SH-SY5Y (cell line): ENCODE measurements around the gene GPC5.

Source experiments
- GATA2 ChIP-seq: IDR thresholded peaks from 2 replicates; pipeline ENCODE4 v1.6.1; 2011; ENCODE audit warnings: mild to moderate bottlenecking, low read depth, low read length
- GATA3 ChIP-seq: IDR thresholded peaks from 2 replicates; pipeline ENCODE4 v1.6.1; 2011; ENCODE audit warnings: low read depth, mild to moderate bottlenecking, low read length, moderate library complexity

DNA sequence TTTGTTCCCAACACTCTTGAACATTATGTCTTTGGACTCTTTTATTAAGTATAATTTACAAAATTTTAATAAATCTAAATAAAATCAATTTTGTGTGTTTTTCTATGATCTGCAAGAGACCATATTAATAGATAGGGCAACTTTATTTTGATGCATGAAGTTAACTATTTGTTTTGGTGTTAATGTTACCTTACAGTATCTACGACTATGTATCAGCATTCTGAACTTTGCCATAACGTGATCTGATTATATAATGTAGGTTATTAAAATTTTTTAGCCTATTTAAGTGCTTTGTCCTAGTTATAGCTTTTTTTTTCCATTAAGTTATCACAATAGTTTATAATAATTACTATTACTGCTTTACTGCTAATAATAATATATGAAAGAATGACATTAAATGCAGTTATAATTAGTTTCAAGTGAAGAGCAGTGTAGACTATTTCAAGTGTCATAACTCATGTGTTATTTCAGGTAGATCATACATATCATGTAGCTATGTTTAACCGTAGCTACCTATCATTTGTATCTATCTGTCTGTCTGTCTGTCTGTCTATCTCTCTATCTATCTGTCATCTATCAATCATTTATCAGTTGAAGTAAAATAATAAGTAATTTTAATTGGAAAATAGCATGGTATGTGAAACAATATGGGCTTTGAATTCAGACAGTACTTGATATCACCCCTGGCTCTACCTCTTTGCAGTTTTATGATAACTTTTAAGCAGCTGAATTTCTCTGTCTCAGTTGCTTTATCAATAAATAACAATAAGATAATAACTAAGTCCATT is 229.7 kb downstream of the GPC5 start:
- TF ChIP-seq GATA2, result no peak
- no peak for TF ChIP-seq GATA3
